COR-L47 (cell line): Measurements from ENCODE around the gene ARMC2.
"Not testable (repeated sequence)": the region's sequence is repeated elsewhere in the genome, so short reads cannot be mapped to it uniquely, and the experiment has no call there.

ENCODE experiments used
- DNase-seq: peaks from one replicate; lab custom pipeline; 2025; lab: John Stamatoyannopoulos, UW

ARMC2 gene

GRCh38 chr6:108916026-108916686, 67.9 kb downstream of the ARMC2 start:
- DNase-seq: no peak

GRCh38 chr6:108920751-108921150, 72.5 kb downstream of the ARMC2 start:
- DNase-seq: no peak

DNA sequence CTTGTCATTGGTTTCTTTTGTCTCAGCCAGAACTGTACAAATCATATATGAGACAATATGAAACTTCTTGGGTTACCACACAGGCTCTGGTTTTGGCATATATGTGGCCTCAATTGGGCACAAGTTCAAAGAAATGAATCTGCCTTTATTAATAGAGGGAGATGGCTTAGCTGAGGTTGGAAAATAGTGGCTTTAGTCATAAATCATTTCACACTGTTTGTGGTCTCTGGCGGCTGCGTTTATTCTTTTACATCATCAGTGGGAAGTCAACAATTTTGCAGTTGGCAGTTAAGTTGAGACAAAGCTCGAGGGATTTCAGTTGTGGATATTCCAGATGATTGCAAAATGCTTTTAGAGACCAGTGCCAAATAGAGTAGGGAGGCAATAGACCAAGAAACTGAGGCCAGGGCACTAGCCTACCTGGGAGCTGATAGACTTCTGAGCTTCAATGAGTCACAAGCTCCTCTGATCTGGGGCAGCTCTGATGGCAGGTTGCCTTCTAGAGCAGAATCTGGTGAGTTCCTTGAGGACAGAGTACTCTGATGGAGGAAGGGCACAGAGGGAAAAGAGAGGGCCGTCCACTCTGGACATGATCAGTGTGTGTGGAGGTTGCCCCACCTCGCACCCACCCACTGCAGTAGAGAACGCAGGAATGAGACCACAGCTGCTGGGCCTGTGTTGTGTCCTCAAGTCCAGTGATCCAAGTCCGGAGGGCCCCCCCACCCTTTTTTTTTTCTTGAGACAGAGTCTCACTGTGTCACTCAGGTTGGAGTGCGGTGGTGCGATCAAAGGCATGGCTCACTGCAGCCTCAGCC, 73.5 kb downstream of the ARMC2 start:
- peak; percentile 9 for DNase-seq

DNA sequence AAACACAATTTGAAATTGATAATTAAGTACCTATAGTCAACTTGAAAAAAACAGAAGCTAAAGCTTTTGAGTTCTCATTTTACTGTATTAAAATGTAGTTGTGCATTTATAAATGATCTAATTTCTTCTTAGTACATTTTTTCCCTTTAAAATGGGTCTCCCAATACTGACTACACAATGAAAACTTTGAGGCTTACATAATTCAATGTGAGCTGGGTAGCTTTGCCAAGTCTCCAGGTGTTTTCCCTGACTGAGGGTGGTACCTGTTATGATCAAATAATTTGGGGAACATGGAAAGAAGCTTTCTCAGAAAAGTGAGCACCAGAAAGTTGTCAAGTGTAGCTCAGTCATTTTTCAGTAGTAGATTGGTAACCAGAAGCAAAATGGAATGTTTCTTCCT, 74.3 kb downstream of the ARMC2 start:
- DNase-seq: no peak

GRCh38 chr6:108927927-108928326, 79.7 kb downstream of the ARMC2 start:
- no peak for DNase-seq

GRCh38 chr6:108928650-108929049, 80.4 kb downstream of the ARMC2 start:
- no peak for DNase-seq

DNA sequence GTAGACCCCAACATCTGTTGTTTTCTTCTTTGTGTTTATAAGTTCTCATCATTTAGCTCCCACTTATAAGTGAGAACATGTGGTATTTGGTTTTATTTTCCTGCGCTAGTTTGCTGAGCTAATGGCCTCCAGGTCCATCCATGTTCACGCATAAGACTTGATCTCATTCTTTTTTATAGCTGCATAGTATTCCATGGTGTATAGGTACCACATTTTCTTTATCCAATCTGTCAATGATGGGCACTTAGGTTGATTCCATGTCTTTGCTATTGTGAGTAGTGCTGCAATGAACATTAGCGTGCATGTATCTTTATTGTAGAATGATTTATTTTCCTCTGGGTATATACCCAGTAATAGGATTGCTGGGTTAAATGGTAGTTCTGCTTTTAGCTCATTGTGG, 82.9 kb downstream of the ARMC2 start:
- not testable (repeated sequence) for DNase-seq

DNA sequence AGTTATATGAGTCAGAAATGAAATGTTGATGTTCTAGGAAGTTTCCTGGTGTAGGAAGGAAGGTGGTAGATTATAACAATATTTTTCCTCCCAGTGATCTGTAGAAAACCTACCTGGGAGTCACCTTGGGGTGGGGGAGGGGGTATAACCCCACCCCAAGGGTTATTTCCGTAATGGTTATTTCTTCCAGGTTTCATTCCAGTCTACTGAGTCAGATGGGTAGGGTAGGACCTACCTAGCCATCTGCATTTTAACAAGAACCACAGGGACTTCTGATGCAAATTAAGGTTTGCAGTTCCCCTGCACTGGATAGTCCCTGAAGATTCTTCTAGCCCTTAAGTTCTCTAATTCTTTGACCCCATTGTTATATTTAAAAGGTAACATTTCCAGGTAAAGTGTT, 88.9 kb downstream of the ARMC2 start:
- no peak for DNase-seq

- DNase-seq: no peak
These were observed 92.5 kb downstream of the ARMC2 start for GRCh38 chr6:108940741-108941140.

- no peak for DNase-seq
These were observed 93.1 kb downstream of the ARMC2 start for GRCh38 chr6:108941281-108941680.

DNA sequence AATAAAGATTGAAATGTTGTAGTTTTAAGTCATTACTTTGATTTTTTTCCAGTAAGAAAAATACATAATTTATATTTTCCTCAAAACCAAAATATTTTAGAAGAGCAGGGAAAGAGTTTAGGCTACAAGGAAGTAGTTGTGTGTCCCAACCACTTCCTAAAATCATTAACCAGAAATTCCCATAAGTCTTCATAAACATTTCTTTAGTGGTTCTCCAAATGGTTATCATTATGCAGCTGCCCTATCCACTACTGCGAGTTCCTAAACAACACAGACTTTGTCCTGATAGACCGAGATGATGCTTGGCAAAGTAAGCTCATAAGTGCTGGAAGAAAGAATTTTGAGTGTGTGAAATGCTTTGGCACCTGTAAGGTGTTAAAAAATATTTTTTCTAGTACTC, 93.6 kb downstream of the ARMC2 start:
- DNase-seq: no peak

DNA sequence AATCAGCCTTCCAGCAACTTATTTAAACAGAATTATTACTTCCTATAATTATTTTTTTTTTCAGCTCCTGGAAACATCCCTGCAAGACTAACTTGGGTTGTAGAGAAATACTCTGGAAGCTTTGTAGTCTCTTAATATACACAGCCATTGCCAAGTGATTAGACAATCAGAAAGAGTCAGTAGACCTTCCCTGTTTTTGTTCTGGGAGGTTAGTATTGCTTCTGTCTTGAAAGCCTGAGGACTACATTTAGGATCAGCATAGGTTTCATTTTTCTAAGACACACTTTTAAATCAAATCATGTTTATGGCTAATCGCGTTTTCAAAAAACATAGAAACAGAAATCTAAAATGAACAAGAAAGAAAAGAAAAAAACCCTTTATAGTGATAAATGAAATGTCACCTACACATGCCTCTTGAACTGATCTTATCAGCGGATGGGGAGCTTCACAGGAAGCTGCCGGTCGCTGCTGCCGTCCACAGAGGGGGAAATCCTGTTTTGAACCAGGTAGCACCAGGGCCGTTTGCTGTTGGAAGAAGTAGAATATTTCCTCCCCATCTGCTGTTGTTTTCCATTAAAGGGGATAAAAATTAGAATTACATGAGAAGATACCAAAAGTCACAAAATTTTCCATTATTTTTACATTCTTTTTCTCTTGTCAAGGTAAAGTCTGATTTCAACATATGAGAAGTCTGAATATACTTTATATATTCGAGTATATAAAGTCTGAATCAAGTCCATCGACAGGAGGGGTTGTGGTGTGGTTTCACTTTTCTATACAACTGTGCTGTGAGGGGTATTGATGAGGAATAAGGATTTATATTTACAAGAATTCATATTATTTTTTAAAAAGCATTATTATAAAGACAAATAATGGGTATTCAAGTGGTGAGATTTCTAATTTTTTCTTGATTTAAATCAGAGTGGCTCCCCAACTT, 94.6 kb downstream of the ARMC2 start:
- no peak for DNase-seq

- no peak for DNase-seq
These were observed 95.8 kb downstream of the ARMC2 start for GRCh38 chr6:108944071-108944470.

GRCh38 chr6:108944707-108945680, 96.8 kb downstream of the ARMC2 start:
- no peak for DNase-seq

DNA sequence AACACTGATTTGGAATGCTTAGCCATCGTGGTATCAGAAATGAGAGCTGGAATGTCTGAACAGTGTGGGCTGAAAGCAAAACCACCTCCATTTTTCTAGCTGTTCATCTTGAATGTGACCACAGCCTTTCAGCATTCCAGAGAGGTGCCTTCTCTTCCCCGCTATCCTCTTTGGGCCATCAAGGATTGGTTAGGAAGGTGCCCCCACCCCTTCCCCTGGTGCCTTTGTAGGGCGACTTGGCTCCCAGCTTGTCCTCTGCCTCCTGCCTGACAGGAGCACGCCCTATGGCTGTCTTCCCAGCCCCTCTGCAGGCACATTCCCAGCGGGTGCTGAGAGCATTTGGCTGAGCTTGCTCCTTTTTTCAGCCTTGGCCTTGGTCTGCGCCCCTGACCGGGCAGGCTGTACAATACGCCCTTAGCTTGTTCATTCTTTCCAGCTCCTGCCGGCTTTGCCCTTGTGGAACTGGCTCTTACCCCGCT, 97.5 kb downstream of the ARMC2 start:
- no peak for DNase-seq

- no peak for DNase-seq
These were observed 98.5 kb downstream of the ARMC2 start for GRCh38 chr6:108946695-108947094.

DNA sequence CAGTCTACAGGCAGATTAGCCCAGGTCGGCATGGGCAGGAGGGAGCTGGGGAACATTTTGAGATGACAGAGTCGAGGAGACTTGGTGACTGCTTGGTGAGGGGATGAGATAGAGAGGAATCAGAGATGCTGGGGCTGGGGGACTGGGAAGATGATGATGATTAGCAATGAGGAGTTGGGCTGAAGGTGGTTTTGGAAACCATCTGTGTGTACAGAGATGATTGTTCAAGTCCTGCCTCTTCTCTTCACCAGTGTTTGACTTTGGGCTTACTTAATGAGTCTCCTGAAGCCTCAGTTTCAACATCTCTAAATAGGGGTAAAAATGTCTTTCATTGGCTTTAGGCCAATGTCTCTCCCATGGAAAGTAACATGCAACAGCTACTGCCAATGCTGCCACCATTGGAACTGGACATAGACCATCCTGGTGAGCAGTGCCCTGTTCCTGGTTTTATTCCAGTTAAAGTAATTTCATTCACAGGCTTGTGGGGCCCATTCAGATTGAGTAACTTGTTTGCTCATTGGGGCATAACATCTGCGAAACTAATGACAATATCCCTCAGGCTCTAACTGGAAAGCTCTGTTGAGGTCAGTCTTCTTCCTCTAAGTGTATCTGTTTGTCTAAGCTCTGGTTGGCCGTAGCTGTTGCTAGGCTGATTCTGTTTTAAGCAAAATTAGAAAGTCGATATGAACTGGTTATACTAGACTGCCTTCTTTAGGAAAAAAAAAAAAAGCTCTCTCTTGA, 99.1 kb downstream of the ARMC2 start:
- DNase-seq: no peak

DNA sequence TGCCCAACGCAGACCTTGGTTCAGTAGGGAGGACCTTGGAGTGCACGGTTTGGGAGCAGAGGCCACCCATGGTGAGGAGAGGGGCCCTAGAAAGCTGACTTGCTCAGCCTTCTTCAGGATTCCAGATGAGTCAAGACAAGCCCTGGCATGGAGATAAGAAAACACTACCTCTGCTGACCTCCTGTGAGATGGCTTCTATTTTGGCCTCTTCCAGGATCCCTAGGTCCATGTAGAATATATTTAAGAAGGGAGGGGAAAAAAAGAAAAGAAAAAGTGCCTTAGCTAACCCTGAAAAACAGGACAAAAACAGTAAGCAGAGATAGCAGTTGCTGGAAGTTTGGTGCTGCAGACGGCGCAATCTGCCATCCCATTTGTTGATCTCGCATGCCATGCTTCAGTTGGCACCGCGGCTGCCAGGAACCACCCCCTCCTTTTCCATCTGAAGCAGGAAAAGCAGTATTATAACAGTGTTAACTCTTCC, 100.0 kb downstream of the ARMC2 start:
- no peak for DNase-seq

DNA sequence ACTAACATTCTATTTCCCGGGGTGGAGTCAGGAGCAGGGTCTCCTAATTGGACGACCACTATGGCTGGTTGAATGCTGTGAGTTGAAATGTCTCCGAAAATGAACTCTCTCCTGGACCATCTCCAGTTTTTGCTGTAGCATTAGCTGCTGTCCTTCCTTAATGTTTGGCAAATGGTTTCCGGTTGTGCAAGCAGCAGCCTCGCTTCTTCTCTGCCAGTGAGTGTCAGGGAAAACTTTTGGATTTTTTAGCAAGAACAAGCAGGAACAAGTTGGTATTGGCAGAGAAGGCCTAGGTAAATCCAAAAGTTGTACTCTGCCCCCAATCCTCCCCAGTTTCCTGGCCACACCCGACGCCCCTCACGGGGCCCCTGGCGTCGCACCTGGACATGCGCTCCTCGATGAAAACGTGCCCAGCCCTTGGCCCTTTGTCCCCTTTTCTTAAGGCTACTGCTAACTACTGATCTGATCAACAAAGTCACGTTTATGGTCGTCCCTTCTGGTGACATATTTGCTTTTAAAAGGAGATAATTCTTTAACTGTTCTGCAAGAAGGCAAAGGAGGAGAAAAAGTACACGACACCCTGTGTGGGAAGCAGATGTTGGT, 103.2 kb downstream of the ARMC2 start:
- no peak for DNase-seq
